ENCODE data around the gene CWC22.

DNA sequence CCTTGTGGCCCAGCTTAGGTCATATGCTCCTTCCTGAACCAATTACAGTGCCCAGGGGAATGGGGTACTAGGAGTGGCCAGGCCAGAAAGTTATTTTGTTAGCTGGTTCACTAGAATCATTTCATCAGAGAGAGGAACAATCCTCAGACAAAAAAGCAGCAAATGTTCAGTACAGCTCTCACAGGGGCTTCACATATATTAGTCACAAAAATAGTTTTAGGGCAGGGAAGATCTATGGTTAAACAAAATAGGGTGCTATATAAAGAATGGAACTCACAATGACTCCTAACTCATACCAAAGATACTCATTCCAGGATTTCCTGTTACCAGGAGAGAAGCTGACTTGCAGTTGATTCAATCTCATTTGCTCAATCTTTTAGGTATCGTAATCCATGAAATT is 71.0 kb downstream of the CWC22 start:
- TF ChIP-seq, protein P1, sequence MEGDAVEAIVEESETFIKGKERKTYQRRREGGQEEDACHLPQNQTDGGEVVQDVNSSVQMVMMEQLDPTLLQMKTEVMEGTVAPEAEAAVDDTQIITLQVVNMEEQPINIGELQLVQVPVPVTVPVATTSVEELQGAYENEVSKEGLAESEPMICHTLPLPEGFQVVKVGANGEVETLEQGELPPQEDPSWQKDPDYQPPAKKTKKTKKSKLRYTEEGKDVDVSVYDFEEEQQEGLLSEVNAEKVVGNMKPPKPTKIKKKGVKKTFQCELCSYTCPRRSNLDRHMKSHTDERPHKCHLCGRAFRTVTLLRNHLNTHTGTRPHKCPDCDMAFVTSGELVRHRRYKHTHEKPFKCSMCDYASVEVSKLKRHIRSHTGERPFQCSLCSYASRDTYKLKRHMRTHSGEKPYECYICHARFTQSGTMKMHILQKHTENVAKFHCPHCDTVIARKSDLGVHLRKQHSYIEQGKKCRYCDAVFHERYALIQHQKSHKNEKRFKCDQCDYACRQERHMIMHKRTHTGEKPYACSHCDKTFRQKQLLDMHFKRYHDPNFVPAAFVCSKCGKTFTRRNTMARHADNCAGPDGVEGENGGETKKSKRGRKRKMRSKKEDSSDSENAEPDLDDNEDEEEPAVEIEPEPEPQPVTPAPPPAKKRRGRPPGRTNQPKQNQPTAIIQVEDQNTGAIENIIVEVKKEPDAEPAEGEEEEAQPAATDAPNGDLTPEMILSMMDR (IDR thresholded peaks at IDR 0.05; ENCODE audit: low read length): no peak
- no peak for TF ChIP-seq EZH2phosphoT487 (IDR thresholded peaks at IDR 0.05; ENCODE audit: low read length)
- TF ChIP-seq EZH2 (optimal IDR thresholded peaks at IDR 0.05; ENCODE audit: low read depth, low read length): no peak

All from MM.1S (cell line).